ENCODE results near the gene PITX2.

- no peak for TF ChIP-seq CTCF (IDR thresholded peaks at IDR 0.05)
- no peak for TF ChIP-seq POLR2A (IDR thresholded peaks at IDR 0.05)
- TF ChIP-seq POLR2AphosphoS5 (IDR thresholded peaks at IDR 0.05), result no peak
- TF ChIP-seq EP300 (IDR thresholded peaks at IDR 0.05), result no peak
These were observed 2.1 kb upstream of the PITX2 start for GRCh38 chr4:110624904-110625494.

Measured in upper lobe of left lung (tissue), 4 donors.